ENCODE results near the gene FGF19. TPM values are rescaled to one million over a fixed set of nuclear protein-coding genes. Genes with fewer than 3 reads are reported as not detected.

FGF19 gene
- not detected in 2 replicates for total RNA-seq

GRCh38 chr11:69703768-69704507, at the start of gene FGF19:
FGF19 (minus strand) TSS chr11:69704022; CDS start chr11:69703876, 146 bp downstream.

GRCh38 chr11:69674886-69675714, 28.7 kb downstream of the FGF19 start, which contains the start of gene LTO1:
LTO1 (minus strand) TSS chr11:69675353; CDS start chr11:69675239, 114 bp downstream.

Other genes with a start within 250 kb of the FGF19 start
- not detected in 2 replicates for gene LINC01488, start 222.4 kb downstream of the FGF19 start, total RNA-seq
- 867 and 1,962 TPM in 2 replicates for gene CCND1, start 62.9 kb downstream of the FGF19 start, total RNA-seq
- gene LTO1, start 28.7 kb downstream of the FGF19 start, total RNA-seq = 26.1 and 30.5 TPM in 2 replicates
- gene FGF4, start 71.3 kb upstream of the FGF19 start, total RNA-seq = not detected in 2 replicates
- gene FGF3, start 115.4 kb upstream of the FGF19 start, total RNA-seq = not detected in 2 replicates

Data from smooth muscle cell of the umbilical artery (primary cell).